Measurements from ENCODE around the gene UBE2O. TPM values are rescaled to one million over a fixed set of nuclear protein-coding genes. Genes with fewer than 3 reads are reported as not detected.

The UBE2O gene
- total RNA-seq, 1 donor from 2014 or later: 20.9 TPM

- no peaks in the 10 kb centered on the region for H3K9me3 ChIP-seq (ENCODE audit: control insufficient read depth in 3 of 3, low read length in 3 of 3)
- no peak overlapping the region for H3K4me3 ChIP-seq (ENCODE audit: low read length in 3 of 3)
- no peak overlapping the region for H3K27ac ChIP-seq (ENCODE audit: low read depth, low read length)
- no peaks in the 10 kb centered on the region for H3K27me3 ChIP-seq (ENCODE audit: control insufficient read depth in 3 of 3, insufficient read depth in 3 of 3, low read length in 3 of 3)
- peaks cover 0 to 5% (median 0%) of the 10 kb centered on the region in 3 donors for H3K36me3 ChIP-seq (ENCODE audit: control insufficient read depth in 3 of 3, insufficient read depth in 3 of 3, low read length in 3 of 3)
- H3K9ac ChIP-seq (ENCODE audit: low read depth in 1 of 3, low read length in 3 of 3): no peak overlapping the region
- H3K4me1 ChIP-seq (ENCODE audit: control insufficient read depth in 3 of 3, insufficient read depth in 3 of 3, low read length in 3 of 3): peaks cover 4 to 12% (median 6%) of the 10 kb centered on the region in 3 donors
Observed at GRCh38 chr17:76485569-76485968, 32.6 kb upstream of the UBE2O start.

DNA sequence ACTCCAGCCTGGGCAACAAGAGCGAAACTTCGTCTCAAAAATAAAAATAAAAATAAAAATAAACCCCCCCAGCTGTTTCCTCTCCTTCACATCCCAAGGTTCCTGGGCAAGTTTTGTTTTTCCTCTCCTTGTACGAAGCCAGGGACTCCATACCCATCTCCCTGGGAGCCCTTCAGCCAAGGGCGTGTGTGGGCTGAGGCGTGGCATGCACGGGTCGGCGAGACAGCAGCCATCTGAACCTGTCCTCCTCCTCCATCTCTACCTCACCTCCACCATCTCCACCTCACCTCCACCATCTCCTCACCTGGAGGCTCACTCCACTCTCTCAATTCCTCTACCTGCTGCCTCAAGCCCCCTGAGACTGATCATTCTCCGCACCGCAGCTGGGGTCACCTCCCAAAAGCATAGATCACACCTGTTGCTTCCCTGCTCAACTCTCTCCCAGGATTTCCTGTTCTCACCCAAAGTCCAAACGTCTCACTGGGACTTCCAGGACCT, 31.3 kb upstream of the UBE2O start:
- Histone ChIP-seq H3K27ac (ENCODE audit: low read depth, low read length) (no peak overlapping the region), H3K4me3 (ENCODE audit: low read length in 3 of 3) (no peak overlapping the region), H3K36me3 (ENCODE audit: control insufficient read depth in 3 of 3, insufficient read depth in 3 of 3, low read length in 3 of 3) (peaks cover 0 to 5% (median 0%) of the 10 kb centered on the region in 3 donors), H3K27me3 (ENCODE audit: control insufficient read depth in 3 of 3, insufficient read depth in 3 of 3, low read length in 3 of 3) (no peaks in the 10 kb centered on the region), H3K9ac (ENCODE audit: low read depth in 1 of 3, low read length in 3 of 3) (no peak overlapping the region), H3K9me3 (ENCODE audit: control insufficient read depth in 3 of 3, low read length in 3 of 3) (no peaks in the 10 kb centered on the region), H3K4me1 (ENCODE audit: control insufficient read depth in 3 of 3, insufficient read depth in 3 of 3, low read length in 3 of 3) (peaks cover 0 to 10% (median 5%) of the 10 kb centered on the region in 3 donors)

DNA sequence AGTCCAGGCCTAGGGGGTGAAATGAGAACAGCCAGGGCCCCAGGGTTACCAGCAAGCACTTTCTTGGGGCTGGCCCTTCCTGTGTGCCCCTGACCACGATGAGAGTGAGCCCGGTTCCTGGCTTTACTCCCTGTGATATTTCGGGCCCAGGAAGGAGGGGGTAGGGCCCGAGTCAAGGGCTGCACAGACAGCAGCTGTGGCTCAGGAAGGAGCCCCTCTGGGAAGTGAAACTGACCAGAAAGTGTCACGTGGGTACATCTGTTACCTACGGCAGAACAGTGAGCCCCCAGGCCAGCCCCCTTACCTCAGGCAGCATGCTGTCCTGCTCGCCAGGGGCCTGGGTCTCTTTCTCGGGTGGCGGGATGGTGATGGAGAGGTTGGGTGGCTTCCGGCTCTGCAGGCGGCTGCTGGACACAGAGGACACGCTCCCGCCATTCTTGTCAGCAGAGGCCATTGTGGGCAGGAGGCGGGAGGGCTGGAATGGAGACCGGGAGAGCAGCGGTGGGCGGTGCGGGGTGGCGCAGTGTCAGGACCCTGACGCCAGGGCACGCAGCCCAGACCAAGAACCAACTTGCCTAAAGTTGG, 28.2 kb upstream of the UBE2O start:
- no peak overlapping the region for H3K27ac ChIP-seq (ENCODE audit: low read depth, low read length)
- peaks cover 8 to 16% (median 9%) of the 10 kb centered on the region in 3 donors for H3K36me3 ChIP-seq (ENCODE audit: control insufficient read depth in 3 of 3, insufficient read depth in 3 of 3, low read length in 3 of 3)
- no peak overlapping the region for H3K9ac ChIP-seq (ENCODE audit: low read depth in 1 of 3, low read length in 3 of 3)
- no peak overlapping the region for H3K4me3 ChIP-seq (ENCODE audit: low read length in 3 of 3)
- no peaks in the 10 kb centered on the region for H3K9me3 ChIP-seq (ENCODE audit: control insufficient read depth in 3 of 3, low read length in 3 of 3)
- peaks cover 0 to 10% (median 5%) of the 10 kb centered on the region in 3 donors for H3K4me1 ChIP-seq (ENCODE audit: control insufficient read depth in 3 of 3, insufficient read depth in 3 of 3, low read length in 3 of 3)
- H3K27me3 ChIP-seq (ENCODE audit: control insufficient read depth in 3 of 3, insufficient read depth in 3 of 3, low read length in 3 of 3): no peaks in the 10 kb centered on the region

DNA sequence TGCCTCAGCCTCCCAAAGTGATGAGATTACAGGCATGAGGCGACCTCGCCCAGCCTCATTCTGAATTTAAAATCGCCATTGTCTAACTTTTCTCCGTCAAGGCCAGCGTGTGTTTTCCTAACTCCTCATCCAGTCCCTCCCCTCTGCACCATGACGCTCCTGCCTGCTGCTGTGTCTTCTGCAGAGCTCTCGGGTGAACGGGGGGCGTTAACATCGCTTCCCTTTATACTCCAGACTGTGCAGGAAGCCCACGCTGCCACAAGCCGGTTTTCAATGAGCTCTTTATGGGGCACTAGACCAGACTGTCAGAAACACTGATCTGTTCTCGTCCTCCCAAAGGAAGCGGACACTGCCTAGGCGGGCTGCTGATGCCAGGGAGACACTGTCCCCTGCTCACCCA, 27.7 kb upstream of the UBE2O start:
- Histone ChIP-seq H3K27ac (ENCODE audit: low read depth, low read length) (no peak overlapping the region), H3K27me3 (ENCODE audit: control insufficient read depth in 3 of 3, insufficient read depth in 3 of 3, low read length in 3 of 3) (no peaks in the 10 kb centered on the region), H3K4me1 (ENCODE audit: control insufficient read depth in 3 of 3, insufficient read depth in 3 of 3, low read length in 3 of 3) (peaks cover 0 to 6% (median 3%) of the 10 kb centered on the region in 3 donors), H3K36me3 (ENCODE audit: control insufficient read depth in 3 of 3, insufficient read depth in 3 of 3, low read length in 3 of 3) (peaks cover 8 to 16% (median 9%) of the 10 kb centered on the region in 3 donors), H3K9ac (ENCODE audit: low read depth in 1 of 3, low read length in 3 of 3) (no peak overlapping the region), H3K9me3 (ENCODE audit: control insufficient read depth in 3 of 3, low read length in 3 of 3) (no peaks in the 10 kb centered on the region), H3K4me3 (ENCODE audit: low read length in 3 of 3) (no peak overlapping the region)

DNA sequence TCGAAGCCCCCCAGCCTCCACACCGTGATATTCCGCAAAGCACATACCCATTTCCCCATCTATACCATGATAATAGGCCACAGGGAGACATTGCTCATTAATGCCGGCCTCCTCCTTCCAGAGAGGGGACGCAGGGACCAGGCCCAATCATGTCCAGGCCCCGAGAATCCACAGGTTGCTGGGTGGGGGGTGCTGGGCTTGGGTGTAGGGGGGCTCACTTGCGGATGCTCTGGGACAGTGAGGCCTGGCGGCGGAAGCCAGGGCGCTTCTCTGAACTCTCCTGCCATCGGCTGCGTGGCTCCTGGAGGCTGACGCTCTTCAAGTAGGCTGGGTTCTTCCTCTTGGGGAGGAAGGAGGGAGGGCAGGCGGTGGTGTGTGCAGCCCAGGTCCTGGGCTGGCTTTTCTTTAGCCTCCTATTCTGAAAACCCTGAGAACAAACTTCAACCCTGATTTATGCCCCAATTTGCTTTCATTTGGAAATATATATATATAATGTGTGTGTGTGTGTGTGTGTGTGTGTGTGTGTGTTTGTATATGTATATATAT, 26.6 kb upstream of the UBE2O start:
- H3K36me3 ChIP-seq (ENCODE audit: control insufficient read depth in 3 of 3, insufficient read depth in 3 of 3, low read length in 3 of 3): peaks cover 13 to 20% (median 15%) of the 10 kb centered on the region in 3 donors
- H3K4me3 ChIP-seq (ENCODE audit: low read length in 3 of 3): no peak overlapping the region
- no peaks in the 10 kb centered on the region for H3K27me3 ChIP-seq (ENCODE audit: control insufficient read depth in 3 of 3, insufficient read depth in 3 of 3, low read length in 3 of 3)
- H3K4me1 ChIP-seq (ENCODE audit: control insufficient read depth in 3 of 3, insufficient read depth in 3 of 3, low read length in 3 of 3): peaks cover 0 to 3% (median 0%) of the 10 kb centered on the region in 3 donors
- no peaks in the 10 kb centered on the region for H3K9me3 ChIP-seq (ENCODE audit: control insufficient read depth in 3 of 3, low read length in 3 of 3)
- H3K27ac ChIP-seq (ENCODE audit: low read depth, low read length): no peak overlapping the region
- no peak overlapping the region for H3K9ac ChIP-seq (ENCODE audit: low read depth in 1 of 3, low read length in 3 of 3)

- H3K36me3 ChIP-seq (ENCODE audit: control insufficient read depth in 3 of 3, insufficient read depth in 3 of 3, low read length in 3 of 3): peaks cover 15 to 22% (median 21%) of the 10 kb centered on the region in 3 donors
- no peaks in the 10 kb centered on the region for H3K9me3 ChIP-seq (ENCODE audit: control insufficient read depth in 3 of 3, low read length in 3 of 3)
- H3K27ac ChIP-seq (ENCODE audit: low read depth, low read length): no peak overlapping the region
- H3K9ac ChIP-seq (ENCODE audit: low read depth in 1 of 3, low read length in 3 of 3): no peak overlapping the region
- no peaks in the 10 kb centered on the region for H3K27me3 ChIP-seq (ENCODE audit: control insufficient read depth in 3 of 3, insufficient read depth in 3 of 3, low read length in 3 of 3)
- peaks cover 0 to 3% (median 0%) of the 10 kb centered on the region in 3 donors for H3K4me1 ChIP-seq (ENCODE audit: control insufficient read depth in 3 of 3, insufficient read depth in 3 of 3, low read length in 3 of 3)
- no peak overlapping the region for H3K4me3 ChIP-seq (ENCODE audit: low read length in 3 of 3)
Observed at GRCh38 chr17:76478730-76479514, 26.0 kb upstream of the UBE2O start.

GRCh38 chr17:76478097-76478496, 25.1 kb upstream of the UBE2O start:
- H3K27me3 ChIP-seq (ENCODE audit: control insufficient read depth in 3 of 3, insufficient read depth in 3 of 3, low read length in 3 of 3): no peaks in the 10 kb centered on the region
- peaks cover 19 to 28% (median 26%) of the 10 kb centered on the region in 3 donors for H3K36me3 ChIP-seq (ENCODE audit: control insufficient read depth in 3 of 3, insufficient read depth in 3 of 3, low read length in 3 of 3)
- H3K9ac ChIP-seq (ENCODE audit: low read depth in 1 of 3, low read length in 3 of 3): no peak overlapping the region
- no peak overlapping the region for H3K4me3 ChIP-seq (ENCODE audit: low read length in 3 of 3)
- no peaks in the 10 kb centered on the region for H3K9me3 ChIP-seq (ENCODE audit: control insufficient read depth in 3 of 3, low read length in 3 of 3)
- peaks cover 0 to 3% (median 0%) of the 10 kb centered on the region in 3 donors for H3K4me1 ChIP-seq (ENCODE audit: control insufficient read depth in 3 of 3, insufficient read depth in 3 of 3, low read length in 3 of 3)
- no peak overlapping the region for H3K27ac ChIP-seq (ENCODE audit: low read depth, low read length)

- peaks cover 24 to 34% (median 29%) of the 10 kb centered on the region in 3 donors for H3K36me3 ChIP-seq (ENCODE audit: control insufficient read depth in 3 of 3, insufficient read depth in 3 of 3, low read length in 3 of 3)
- H3K27ac ChIP-seq (ENCODE audit: low read depth, low read length): no peak overlapping the region
- no peaks in the 10 kb centered on the region for H3K27me3 ChIP-seq (ENCODE audit: control insufficient read depth in 3 of 3, insufficient read depth in 3 of 3, low read length in 3 of 3)
- no peak overlapping the region for H3K4me3 ChIP-seq (ENCODE audit: low read length in 3 of 3)
- no peak overlapping the region for H3K9ac ChIP-seq (ENCODE audit: low read depth in 1 of 3, low read length in 3 of 3)
- peaks cover 0 to 3% (median 0%) of the 10 kb centered on the region in 3 donors for H3K4me1 ChIP-seq (ENCODE audit: control insufficient read depth in 3 of 3, insufficient read depth in 3 of 3, low read length in 3 of 3)
- no peaks in the 10 kb centered on the region for H3K9me3 ChIP-seq (ENCODE audit: control insufficient read depth in 3 of 3, low read length in 3 of 3)
Observed at GRCh38 chr17:76477576-76477975, 24.6 kb upstream of the UBE2O start.

- Histone ChIP-seq H3K4me3 (ENCODE audit: low read length in 3 of 3) (no peak overlapping the region), H3K27me3 (ENCODE audit: control insufficient read depth in 3 of 3, insufficient read depth in 3 of 3, low read length in 3 of 3) (no peaks in the 10 kb centered on the region), H3K4me1 (ENCODE audit: control insufficient read depth in 3 of 3, insufficient read depth in 3 of 3, low read length in 3 of 3) (peaks cover 0 to 3% (median 0%) of the 10 kb centered on the region in 3 donors), H3K36me3 (ENCODE audit: control insufficient read depth in 3 of 3, insufficient read depth in 3 of 3, low read length in 3 of 3) (peaks cover 27 to 40% (median 35%) of the 10 kb centered on the region in 3 donors), H3K27ac (ENCODE audit: low read depth, low read length) (no peak overlapping the region), H3K9me3 (ENCODE audit: control insufficient read depth in 3 of 3, low read length in 3 of 3) (no peaks in the 10 kb centered on the region), H3K9ac (ENCODE audit: low read depth in 1 of 3, low read length in 3 of 3) (no peak overlapping the region)
Observed at GRCh38 chr17:76476736-76477135, 23.8 kb upstream of the UBE2O start.

DNA sequence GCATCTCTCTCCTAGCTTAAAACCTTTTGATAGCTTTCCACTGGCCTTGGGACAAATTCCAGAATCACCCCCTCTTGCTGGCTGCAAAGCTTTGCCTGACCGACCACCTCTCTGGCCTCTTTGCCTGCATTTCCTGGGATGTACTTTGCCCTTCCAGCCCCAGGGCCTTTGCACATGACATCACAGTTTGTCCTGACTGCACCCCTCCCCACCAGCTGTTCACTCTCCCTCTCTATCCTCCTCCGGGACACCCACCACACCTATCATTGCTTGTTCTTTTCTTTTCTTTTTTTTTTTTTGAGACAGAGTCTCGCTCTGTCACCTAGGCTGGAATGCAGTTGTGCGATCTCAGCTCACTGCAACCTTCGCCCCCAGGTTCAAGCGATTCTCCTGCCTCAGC, 22.4 kb upstream of the UBE2O start:
- Histone ChIP-seq H3K27me3 (ENCODE audit: control insufficient read depth in 3 of 3, insufficient read depth in 3 of 3, low read length in 3 of 3) (no peaks in the 10 kb centered on the region), H3K9ac (ENCODE audit: low read depth in 1 of 3, low read length in 3 of 3) (no peak overlapping the region), H3K9me3 (ENCODE audit: control insufficient read depth in 3 of 3, low read length in 3 of 3) (no peaks in the 10 kb centered on the region), H3K27ac (ENCODE audit: low read depth, low read length) (no peak overlapping the region), H3K4me1 (ENCODE audit: control insufficient read depth in 3 of 3, insufficient read depth in 3 of 3, low read length in 3 of 3) (no peaks in the 10 kb centered on the region), H3K36me3 (ENCODE audit: control insufficient read depth in 3 of 3, insufficient read depth in 3 of 3, low read length in 3 of 3) (peaks cover 33 to 47% (median 39%) of the 10 kb centered on the region in 3 donors), H3K4me3 (ENCODE audit: low read length in 3 of 3) (no peak overlapping the region)

All from skeletal muscle tissue (tissue), 4 donors.